Activated CD8-positive, alpha-beta memory T cell treated with anti-CD3 and anti-CD28 coated beads, Interleukin-2, amount 50 U/mL, for 4 hours (primary cell): ENCODE data around the gene PLOD2.

ENCODE experiments used
- DNase-seq: peaks from one replicate; pipeline ENCODE4 v3.0.0-alpha.2; 2020

The PLOD2 gene

DNA sequence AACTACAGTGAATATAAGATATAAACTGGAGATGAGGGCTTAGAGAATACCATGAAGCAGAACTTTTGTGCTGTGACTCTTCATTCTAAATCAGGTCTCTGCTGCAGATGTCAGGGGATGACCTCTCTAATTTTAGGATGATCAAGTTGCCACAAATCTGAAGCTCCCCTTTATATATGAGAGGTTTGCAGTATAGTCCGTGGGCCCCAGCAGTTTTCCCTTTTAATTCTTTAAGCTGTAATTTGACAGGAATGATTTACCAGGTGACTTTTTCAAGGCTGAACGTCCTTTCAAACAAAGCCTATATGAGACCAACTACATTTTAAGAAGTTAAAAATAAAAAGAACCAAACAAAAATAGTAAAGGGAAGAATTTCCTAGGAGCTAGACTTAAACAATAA, 4.9 kb upstream of the PLOD2 start:
- no peak for DNase-seq

DNA sequence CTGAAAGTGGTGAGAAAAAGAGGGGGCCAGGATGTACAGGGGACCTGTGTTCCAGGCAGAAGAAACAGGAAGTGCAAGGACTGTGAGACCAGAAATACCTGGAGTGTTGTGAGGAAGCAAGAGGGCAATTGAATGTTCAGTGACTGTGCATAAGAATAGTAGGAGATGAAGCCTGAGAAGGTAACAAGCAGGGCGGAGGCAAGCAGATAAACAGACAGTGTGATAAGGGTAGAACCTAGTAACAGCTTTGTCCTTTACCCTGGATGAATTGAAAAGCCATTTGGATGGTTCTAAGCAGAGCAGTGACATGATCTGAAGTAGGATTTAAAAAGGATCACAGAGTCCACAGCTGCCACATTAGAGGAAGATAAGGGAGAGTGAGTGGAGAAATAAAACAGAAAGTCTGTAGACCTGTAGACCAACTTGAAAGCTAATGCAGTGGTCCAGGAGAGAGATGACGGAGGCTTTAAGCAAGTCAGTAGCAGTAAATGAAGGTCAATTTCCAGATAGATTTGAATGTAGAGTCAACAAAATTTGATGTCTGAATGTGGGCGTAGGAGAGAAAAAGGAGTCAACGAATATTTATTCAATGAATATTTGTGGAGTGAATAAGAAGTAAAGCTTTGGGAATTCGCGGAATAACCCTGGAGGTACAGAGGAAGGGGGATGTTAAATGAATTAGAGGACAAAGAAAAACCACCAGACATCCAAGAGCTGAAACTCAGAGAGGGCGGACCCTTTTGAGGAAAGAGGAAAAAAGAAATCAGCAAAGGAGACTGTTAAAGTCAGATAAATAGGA, 4.2 kb upstream of the PLOD2 start:
- no peak for DNase-seq

- DNase-seq, result no peak
Measured at GRCh38 chr3:146164506-146164905, 3.5 kb upstream of the PLOD2 start.

- DNase-seq, result no peak
Measured at GRCh38 chr3:146164071-146164470, 3.1 kb upstream of the PLOD2 start.

GRCh38 chr3:146163584-146163983, 2.6 kb upstream of the PLOD2 start:
- no peak for DNase-seq

- no peak for DNase-seq
Measured at GRCh38 chr3:146162561-146162960, 1.6 kb upstream of the PLOD2 start.

DNA sequence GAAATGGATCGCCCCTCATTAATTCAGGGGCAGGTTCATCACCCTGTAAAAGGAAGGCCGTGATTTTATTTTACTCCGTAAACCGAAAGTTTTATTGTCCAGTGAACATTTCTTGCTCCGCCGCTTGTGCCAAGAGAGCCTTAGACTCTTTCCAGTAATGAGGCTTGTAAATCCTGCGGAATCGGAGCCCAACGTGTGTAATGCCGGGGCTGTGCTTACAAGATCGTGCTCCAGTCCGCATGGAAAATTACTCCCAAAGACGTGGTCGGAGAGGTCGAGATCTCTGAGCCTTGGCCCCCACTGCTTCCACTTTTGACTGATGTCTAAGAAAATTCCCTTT, 649 bp upstream of the PLOD2 start:
- no peak for DNase-seq

- DNase-seq, result no peak
Measured at GRCh38 chr3:146160321-146160963, 542 bp downstream of the PLOD2 start.

DNA sequence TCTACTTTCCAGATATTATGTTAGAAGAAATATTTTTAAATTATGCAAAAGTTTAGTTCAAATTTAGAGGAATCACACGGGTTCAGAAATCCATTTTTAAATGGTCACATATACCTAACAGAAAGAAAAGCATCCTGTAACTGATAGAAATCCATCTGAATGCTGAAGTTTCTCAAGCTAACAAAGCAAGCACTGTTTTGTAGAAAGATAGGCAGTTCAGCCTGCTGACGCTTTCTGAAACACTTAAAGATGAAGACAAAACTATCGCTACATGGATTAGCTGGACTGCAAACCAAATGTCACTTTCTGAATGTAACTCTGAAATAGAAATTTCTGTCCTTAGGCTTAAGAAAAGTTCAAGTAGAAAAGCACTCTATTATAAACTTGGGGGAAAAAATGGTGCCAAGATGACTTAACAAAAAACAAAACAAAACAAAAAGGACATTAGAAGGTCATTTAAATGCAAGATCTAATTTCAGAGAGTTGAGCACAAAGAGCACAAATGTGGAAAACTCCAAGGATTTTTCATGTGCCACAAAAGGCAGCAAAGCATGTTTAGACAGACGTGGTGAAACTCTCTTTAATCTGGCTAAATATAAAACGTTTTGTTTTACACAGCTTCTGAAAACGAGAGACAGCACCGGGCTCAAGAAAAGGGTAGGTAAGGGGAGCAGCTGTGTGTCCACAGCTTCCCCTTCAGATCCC, 1.2 kb downstream of the PLOD2 start:
- DNase-seq, result no peak

DNA sequence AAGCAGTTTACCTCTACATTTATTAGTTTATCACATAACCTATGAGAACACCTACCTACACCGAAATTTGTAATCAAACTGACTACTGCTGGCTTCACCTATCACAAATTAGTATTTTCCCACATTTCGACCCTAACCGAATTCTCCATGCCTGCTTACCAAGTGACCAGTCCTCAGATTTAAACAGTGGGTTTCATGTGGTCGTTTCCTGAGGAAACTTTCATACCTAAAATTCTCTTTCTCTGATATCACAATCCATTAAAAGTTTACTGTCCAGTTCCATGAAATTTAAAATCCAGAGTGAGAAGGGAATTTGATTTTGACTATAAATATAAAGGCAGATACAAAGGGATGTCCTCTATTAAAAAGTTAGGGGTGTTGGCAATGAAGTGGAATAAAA, 1.9 kb downstream of the PLOD2 start:
- DNase-seq, result no peak

DNA sequence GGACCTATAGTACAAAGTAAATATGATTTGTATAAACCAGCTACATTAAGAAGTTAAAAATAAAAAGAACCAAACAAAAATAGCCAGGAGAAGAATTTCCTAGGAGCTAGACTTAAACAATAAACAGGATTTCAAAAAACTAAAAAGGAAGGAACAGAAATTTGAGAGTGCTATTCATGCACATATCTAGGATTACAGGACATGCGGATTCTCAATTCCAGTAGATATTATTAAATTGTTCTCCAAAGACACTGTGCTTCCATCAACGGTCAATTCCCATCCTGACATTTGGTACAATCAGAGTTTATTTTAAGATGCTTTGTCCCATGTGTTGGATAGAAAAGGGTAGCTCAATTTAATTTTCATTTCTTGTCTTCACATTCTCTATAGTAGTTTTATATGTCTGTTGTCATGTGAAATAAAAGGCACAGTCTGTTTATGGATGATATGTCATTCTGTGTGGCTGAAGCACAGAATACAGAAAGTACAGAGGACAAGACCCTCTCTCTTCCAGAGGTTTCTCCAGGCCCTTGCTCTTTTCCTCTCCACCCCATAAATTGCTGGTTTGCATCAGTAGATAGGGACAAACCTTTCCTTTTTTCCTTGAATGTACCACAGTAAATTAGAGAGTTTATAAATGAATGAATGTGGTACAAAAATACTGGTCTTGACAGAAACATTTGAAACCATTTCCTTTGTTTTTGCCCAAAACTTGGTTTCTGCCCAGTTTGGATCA, 3.5 kb downstream of the PLOD2 start:
- no peak for DNase-seq

DNA sequence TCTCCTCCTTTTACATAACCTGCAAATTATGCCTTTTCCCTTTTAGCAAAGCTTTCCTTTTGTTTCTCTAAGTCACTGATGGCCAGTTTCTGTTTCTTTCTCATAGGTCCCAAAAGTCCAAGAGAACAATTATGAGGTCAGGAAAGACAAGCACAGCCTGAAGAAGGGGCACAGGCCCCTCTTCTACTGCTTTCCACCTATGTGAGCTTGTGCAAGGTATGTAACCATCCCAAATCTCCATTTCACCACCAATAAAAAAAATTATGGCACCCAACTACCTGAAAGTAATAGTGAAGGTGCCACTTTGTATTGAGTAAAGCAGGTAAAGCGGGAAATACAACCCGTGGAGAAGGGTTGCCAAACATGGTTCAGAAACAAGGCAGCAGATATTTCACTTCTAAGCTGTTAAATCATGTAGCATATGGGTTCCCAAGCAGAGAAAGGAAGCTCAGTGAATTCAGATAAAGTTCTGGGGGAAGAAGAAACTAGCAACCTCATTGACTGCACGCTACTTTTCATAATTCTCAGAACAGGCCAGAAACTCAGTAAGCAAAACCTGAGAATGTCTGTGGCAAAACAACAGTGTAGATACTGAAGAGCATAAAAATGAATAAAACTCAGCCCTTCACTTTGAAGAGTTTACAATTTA, 4.2 kb downstream of the PLOD2 start:
- no peak for DNase-seq

DNA sequence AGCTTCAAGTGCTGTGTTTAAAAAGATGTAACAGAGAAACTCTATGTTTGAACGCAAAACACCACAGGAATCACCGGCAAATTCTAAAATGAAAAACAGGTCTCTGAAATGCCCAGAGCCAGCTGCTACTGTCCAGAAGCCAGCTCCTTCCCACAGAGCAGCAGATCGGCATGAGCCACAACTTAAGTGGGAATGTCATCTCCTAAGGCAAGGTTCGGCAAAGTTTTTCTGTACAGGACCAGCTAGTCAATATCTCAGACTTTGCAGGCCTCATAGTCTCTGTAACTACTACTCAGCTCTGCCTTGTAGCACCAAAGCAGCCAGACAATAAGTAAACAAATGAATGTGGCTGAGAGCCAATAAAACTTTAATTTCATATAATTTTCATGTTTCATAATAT, 4.9 kb downstream of the PLOD2 start:
- DNase-seq, result no peak

DNA sequence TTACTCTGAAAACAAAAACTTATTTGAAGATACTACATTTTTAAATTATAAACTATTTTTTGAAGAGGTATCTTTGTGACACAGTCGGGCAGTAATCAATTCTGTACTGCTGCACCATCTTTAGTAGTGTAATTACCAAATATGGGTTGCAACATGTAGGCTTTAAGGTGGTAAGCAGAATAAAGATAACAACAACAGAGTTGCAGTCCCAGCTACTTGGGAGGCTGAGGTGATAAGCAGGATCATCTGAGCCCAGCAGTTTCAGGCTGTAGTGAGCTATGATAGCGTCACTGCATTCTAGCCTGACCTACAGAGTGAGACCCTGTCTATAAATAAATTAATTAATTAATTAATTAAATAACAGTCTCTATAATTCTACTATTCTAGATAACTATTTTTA, 6.0 kb downstream of the PLOD2 start:
- no peak for DNase-seq

DNA sequence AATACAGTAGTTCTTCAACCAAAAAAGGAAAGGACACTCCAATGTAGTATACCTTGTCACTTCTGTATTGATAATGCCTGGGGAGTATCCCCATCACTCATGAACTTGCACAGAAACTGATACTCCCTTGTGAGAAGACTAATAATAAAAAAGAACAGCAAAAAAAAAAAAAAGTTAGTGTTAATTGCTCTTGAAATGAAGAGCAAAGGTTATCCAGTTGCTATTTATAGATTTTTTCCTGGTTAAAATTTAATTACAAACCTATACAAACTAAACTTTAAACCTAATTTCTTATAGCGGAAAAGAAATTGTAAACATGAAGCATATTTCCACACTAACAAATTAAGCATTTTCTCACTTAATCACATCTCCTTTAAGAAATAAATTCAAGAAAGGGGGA, 6.7 kb downstream of the PLOD2 start:
- no peak for DNase-seq

DNA sequence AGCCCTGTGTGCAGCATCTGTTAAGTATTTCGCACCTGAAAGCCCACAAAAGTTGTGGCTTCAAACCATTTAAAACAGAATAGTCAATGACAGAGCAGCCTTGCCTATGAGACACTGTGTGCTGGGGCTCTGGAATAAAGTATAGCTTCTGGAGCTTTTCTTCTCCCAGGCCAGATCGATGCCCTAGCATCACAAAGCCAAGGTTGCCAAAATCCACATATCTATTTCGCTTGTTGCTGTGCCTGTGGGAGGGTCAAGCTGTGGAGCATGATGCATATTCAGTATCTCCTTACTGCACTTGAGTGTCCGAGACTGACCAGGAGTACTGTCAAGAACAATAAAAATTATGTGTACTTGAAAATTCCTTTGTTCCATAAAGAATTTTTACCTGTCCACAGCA, 7.6 kb downstream of the PLOD2 start:
- DNase-seq, result no peak

DNA sequence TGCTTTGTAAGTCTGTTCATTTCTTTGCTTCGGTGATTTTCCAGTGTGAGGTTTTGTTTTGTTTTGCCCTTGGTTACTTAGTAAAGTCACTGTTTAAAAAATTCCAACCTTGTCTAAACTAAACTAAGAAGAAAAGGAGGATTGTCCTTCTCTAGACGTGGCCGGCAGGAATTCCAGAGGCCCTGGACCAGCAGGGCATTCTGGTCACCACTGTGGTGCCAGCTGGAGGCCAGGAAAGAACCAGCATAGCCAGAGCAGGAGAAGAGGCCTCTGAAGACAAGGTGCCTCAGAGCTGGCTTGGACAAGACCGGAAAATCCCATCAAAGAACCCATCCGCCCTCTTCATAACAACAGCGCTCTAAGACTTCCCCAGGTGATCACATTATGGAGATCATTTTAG, 8.2 kb downstream of the PLOD2 start:
- no peak for DNase-seq

DNA sequence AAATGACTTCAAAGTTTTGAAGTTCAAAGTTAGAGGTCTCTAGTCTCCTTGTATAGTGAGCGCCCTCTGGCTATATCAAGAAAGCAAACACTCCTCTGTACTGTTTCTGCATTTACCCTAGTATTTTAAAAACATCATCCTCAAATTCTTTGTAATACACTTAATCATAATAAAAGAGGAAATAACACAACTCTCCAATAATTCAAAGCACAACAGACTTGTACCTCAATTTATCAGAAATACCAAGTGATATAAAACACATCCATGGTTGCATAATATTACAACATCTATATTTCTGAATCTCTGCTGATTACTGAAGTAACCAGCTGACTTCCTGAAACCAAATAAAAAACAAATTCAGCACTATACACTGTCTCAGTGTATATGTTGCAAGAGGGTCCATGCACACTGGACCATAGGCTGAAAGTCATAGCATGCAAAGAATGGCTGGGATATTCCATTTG, 12.5 kb downstream of the PLOD2 start:
- DNase-seq, result no peak

GRCh38 chr3:146145642-146146041, 15.3 kb downstream of the PLOD2 start:
- DNase-seq, result no peak

DNA sequence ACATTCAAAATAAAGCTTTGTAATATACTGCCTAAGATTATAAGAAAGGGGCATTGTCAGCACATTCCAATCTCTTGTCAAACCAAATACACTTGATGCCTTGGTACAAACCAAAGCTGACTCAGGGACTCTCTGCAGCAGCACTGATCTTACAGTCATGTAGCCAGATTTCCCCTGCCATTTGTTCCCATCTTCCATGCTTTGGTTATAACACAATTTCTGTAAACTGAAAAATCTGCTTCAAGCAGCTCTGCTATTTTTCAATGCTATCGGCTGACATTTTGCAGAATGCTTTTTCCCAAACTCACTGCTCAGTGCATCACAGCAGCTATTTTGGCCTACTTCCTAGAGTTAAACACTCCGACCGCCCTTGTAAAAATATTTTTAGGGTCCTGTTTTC, 18.2 kb downstream of the PLOD2 start:
- DNase-seq, result no peak

DNA sequence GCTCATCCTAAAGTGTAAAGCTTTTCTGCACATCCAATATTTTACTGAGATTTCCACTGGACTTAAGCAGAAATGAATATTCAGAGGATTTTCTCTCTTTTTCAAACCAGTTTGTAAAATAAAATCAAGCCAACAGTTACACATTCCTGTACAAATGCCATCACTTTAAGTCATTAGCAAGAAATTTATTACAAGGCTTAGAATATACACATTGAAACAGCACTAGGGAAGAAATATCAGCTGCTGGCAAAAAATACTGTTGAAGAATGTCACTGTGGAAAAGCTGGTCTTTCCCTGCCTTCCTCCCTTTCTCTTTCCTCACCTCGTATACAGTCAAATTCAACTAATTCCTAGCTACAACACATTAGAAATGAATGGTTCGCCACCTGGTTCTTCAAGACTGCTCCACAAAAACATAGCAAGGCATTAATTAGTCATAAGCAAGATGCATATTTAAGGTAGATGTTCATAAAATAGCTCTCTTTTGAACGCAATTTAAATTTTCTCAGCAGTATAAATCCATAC, 21.3 kb downstream of the PLOD2 start:
- DNase-seq, result no peak

DNA sequence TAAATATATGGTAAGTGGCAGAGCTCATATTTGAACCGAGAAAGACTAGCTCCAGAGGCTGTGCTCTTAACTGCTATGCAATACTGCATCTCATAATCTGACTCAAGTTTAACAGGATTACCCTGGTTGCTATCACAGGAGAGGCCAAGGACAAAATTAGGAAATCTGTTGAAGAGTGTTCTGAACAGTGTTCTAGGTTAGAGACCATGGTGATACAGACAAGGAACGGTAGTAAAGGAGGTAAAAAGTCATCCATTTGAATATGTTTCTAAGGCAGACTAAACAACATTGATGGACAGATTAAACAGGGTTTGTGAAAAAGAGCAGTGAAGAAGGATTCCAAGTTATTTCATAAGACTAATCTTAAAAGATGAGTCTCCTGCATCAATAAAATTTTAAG, 22.1 kb downstream of the PLOD2 start:
- DNase-seq, result no peak

GRCh38 chr3:146136647-146137046, 24.3 kb downstream of the PLOD2 start:
- DNase-seq, result no peak
